T-helper 2 cell treated with Interferon-gamma antibody and Interleukin-4, amounts not matched to agents 100 ng/mL and 5 ng/mL, for 36 hours (primary cell): ENCODE measurements around the gene NMUR1. TPM values are rescaled to one million over a fixed set of nuclear protein-coding genes. Genes with fewer than 3 reads are reported as not detected.

Experiments
- intact Hi-C: fragments of 100-400 bp; cut with micrococcal nuclease; formaldehyde crosslinking; loops from one replicate; pipeline ENCODE4 v1.15.1; 2023
- total RNA-seq: library from RNA; stranded (reverse); gene quantifications from 2 replicates; pipeline ENCODE4 v1.2.3, GENCODE V29; 2022

Gene NMUR1
- total RNA-seq, 1 donor from 2014 or later, result 8.1 TPM

DNA sequence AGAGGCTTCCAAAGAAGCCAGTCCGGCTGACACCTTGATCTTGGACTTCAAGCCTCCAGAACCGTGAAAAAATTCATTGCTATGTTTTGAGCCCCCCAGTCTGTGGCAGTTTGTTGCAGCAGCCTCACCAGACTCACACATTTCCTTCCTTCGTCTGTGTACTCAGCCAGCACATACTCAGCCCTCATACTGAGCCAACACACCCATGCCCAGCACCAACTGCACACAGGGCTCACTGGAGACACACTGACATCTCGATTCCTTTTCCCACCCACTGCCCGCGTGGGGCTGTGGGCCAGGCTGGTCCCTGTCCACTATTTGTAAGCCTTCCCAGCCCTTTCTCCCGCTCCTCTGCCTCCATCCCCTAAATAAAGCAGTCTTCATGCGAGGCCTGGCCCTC is 24.1 kb upstream of the NMUR1 start:
- intact Hi-C loops, result no loop called here

- intact Hi-C loops, result no loop called here
These were observed 22.5 kb upstream of the NMUR1 start for GRCh38 chr2:231552752-231553151.

DNA sequence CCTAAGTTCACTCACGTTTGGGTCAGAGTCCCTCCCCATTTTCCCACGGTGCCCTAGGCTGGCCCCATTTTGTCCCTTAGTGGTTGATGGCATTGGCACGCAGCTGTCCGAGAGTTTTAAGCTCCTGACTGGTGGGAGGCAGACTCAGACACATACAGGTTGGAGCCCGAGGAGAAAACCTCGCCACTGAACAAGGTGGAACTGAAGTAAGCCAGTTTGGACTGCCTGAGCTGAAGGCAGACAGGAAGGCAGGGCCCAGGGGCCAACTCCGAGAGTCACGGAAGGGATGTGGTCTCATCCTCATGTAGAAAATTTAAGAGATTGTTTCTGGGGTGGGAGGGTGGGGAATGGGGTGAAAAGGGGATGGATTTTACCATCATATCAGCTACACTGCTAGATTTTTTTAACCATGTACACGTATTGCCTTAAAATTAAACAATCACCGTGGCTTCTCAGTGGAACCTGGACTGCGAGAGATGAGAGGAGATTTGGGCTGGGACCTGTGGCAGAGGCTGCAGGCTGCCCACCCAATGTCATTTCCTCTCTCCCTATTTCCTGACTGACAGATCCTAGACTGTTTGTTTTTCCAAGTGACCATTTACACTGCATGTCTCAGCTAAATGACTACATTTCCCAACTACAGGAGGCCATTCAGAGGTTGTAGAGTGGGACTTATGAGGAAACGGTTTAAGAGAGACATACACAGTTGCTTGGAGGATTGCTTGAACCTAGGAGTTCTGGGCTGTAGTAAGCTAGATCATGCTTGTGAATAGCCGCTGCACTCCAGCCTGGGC is 19.4 kb upstream of the NMUR1 start:
- intact Hi-C loops, result no loop called here

GRCh38 chr2:231548752-231549151 is 18.5 kb upstream of the NMUR1 start:
- intact Hi-C loops, result no loop called here

- intact Hi-C loops, result no loop called here
These were observed 17.3 kb upstream of the NMUR1 start for GRCh38 chr2:231547315-231548110.

GRCh38 chr2:231546014-231546715 is 15.9 kb upstream of the NMUR1 start:
- intact Hi-C loops, result no loop called here

DNA sequence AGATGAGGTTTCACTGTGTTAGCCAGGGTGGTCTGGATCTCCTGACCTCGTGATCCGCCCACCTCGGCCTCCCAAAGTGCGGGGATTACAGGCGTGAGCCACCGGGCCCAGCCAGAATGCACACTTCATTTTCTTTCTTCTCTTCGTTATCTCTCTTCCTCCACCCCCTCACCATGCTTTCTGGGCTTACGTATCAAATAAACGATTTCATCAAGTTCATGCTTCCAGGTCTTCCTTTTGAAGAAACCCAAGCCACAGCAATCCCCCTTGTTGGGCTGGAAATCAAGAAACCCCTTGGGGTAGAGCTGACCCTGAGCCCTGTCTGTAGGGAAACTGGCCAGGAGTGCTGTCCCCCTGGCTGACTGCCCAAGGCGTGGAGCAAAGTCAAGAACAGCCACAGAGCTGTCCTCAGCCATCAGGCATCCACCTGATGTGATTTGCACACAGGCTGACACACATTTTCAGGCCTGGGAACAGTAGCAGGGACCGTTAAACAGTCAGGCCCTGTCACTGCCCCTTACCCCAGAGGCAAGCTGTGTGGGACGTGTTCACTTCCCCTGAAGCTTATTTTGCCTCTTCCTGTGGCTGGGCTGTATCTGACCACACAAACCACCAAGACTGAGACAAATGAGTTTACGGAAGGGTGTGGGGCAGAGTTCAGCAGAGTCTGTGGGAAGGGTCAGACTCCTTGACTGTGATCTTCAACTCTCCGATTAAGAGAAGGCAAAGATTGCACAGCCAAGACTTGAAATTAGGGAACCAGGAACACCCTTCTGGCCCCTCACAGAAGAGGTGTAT is 15.1 kb upstream of the NMUR1 start:
- intact Hi-C loops, result loop anchor here (1.0 kb wide), 3 partner anchors 12 to 31 kb away; partner anchors contain the start of gene NMUR1

DNA sequence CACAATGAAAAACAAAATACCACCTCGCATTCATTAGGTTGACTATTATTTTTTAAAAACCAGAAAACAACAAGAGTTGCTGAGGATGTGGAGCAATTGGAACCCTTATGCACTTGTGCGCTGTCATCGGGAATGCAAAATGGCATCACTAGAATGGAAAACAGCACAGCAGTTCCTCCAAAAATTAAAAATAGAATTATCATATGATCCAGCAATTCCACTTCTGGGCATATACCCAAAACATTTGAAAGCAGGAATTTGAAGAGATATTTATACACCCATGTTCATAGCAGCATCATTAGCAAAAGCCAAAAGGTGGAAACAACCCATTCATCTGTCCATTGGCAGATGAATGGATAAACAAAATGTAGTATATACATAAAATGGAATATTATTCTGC is 11.9 kb upstream of the NMUR1 start:
- intact Hi-C loops, result no loop called here

DNA sequence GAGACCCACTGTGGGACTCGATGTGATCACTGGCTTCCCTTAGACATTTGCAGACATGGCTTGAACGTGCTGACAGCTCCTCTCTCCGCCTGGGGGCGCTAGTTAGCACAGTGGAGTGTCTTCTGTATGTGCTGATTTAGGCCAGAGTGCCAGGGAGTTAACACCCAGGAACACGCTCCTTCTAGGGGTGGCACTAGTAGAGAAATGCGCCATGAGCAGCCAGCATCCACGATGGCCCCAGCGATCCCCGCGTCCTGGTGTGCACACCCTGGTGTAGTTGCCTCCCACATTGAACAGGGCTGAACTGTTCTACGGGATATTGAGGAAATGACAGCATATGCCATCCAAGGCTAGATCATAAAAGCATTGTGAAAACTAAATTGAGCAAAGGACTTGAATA is 11.4 kb upstream of the NMUR1 start:
- intact Hi-C loops, result no loop called here

DNA sequence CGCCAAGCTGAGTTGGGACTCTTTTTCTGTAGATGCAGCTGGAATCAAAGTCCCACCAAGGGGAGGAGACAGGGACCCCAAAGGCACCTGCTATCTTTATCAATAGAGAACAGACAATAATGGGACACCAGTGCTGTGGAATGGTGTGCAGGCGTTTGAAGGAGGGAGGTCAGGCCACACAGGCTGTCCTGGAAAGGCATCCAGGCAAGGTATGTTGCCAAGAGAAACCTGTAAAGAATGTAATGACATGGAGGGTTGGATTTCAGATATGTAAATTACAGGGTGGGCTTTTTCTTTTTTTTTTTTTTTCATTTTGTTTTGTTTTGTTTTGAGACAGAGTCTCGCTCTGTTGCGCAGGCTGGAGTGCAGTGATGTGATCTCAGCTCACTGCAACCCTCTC is 9.7 kb upstream of the NMUR1 start:
- intact Hi-C loops, result no loop called here

DNA sequence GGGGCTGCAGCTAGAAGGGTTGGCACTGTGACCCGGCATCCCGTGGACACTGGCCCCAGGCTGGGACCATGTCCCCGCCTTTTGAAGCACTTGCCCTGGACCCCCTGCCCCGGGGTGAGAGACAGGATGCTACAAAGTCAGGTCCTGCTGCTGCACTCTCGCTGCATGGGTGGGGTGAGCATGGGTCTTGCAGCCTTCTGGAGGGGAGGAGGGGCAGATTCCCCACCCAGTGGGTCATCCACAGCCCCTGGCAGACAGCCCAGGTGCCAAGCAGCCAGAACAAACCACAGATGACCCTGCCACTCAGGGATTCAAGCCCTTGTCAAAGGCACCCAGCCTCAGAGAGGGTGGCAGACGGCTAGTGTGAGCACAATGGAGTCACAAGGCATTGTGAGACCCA is 5.7 kb upstream of the NMUR1 start:
- intact Hi-C loops, result no loop called here

DNA sequence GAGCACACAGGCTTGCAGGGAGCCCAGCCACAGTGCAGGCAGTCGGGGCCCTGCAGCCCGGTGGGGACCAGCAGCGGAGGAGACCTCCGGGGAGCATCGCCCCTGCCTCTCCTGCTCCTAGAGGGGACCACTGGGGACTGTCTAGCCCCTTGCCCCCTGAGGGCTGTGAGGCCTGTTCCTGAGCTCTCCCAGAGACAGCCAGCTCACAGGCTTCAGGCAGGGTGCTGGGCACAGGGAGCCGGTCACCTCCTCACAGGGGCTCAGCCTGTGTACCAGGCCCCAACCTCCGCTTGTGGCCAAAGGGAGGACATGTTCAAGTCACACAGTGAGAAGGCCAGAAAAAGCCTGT is 3.5 kb upstream of the NMUR1 start:
- intact Hi-C loops, result no loop called here

- intact Hi-C loops, result no loop called here
These were observed 3.0 kb upstream of the NMUR1 start for GRCh38 chr2:231533086-231533776.

DNA sequence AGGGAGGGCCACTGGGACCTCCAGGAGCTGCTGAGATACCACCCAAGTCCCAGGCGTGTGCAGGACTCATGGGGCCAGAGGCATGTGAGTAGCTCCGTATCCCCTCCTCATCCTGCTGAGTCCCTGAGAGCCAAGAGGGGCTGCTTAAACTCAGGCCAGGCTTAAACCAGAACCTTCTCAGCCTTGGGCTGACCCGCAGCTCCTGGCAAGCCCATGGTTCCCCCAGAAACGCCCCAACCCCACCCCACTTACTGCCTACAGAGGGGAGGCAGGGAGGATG is 2.5 kb upstream of the NMUR1 start:
- intact Hi-C loops, result no loop called here

- intact Hi-C loops, result no loop called here
These were observed 1.9 kb upstream of the NMUR1 start for GRCh38 chr2:231531883-231532755.

DNA sequence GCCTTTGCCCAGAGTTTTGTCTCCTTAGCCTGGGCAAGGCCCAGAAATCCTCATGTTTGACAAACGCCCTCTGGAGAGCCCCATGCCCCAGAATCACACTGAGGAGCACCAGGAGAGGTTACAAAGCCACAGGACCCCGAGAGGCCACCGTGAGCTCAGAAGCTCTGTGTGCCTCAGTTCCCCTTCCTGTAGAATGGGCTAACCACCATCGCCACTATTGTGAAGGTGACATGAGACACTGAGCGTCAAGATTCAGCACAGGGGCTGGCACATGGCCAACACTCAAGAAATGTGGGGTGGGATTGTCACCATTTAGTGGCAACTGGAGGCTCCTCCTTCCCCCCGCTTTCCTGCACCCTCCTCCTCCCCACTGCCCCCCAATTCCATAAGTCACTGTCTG is 1.2 kb upstream of the NMUR1 start:
- intact Hi-C loops, result no loop called here

GRCh38 chr2:231528636-231529030 is 1.6 kb downstream of the NMUR1 start:
- intact Hi-C loops, result no loop called here

DNA sequence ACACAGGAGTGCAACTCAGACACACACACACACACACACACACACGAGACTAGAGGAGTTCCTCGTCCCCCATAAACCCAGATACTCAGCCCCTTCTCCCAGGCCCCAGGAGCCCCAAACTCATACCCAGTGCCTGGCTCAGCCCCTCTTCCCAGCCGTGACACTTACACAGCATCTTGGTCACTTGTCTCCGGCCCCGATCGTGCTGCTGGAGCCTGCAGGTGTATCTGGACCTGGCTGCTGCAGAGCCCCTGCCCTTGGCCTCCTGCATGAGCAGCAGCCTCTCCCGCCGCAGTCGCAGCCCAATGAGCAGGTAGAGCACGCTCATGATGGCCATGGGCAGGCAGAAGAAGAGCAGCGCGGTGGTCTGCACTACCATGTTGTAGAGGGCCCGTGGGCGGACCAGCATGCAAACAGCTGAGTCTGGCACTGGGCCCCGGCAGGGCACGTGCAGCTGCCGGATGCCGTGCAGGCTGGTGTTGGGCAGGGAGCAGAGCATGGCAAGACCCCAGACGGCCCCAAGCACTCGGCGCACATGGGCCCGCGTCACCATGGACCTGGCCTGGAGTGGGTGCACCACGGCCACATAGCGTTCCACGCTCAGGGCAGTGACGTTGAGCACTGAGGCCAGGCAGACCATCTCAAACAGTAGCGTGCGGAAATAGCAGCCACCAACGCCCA is 2.1 kb downstream of the NMUR1 start:
- intact Hi-C loops, result no loop called here

- intact Hi-C loops, result no loop called here
These were observed 3.2 kb downstream of the NMUR1 start for GRCh38 chr2:231527091-231527395.
